ENCODE results near the gene HSDL2.

HSDL2 gene

GRCh38 chr9:112462855-112463254 is 82.9 kb downstream of the HSDL2 start:
- DNase-seq = no peak

GRCh38 chr9:112465352-112465751 is 85.4 kb downstream of the HSDL2 start:
- no peak for DNase-seq

GRCh38 chr9:112472996-112473395 is 93.1 kb downstream of the HSDL2 start:
- no peak for DNase-seq

- no peak for DNase-seq
Measured at GRCh38 chr9:112473986-112474385, 94.1 kb downstream of the HSDL2 start.

- DNase-seq = no peak
Measured at GRCh38 chr9:112475318-112475717, 95.4 kb downstream of the HSDL2 start.

- DNase-seq = no peak
Measured at GRCh38 chr9:112477330-112477729, 97.4 kb downstream of the HSDL2 start.

- no peak for DNase-seq
Measured at GRCh38 chr9:112479221-112479620, 99.3 kb downstream of the HSDL2 start.

- no peak for DNase-seq
Measured at GRCh38 chr9:112484607-112485006, 104.7 kb downstream of the HSDL2 start.

GRCh38 chr9:112485574-112485973 is 105.7 kb downstream of the HSDL2 start:
- DNase-seq = no peak

GRCh38 chr9:112486221-112487007 is 106.5 kb downstream of the HSDL2 start, which contains the start of gene KIAA1958:
Gene KIAA1958, plus strand, starts transcription at chr9:112486827. Its CDS starts 87,254 bp downstream, at chr9:112574081.
- peak; percentile 89 for DNase-seq

GRCh38 chr9:112487008-112487798 is 107.3 kb downstream of the HSDL2 start:
- DNase-seq = peak; percentile 72

- DNase-seq = no peak
Measured at GRCh38 chr9:112487799-112488340, 108.0 kb downstream of the HSDL2 start.

GRCh38 chr9:112489039-112489546 is 109.2 kb downstream of the HSDL2 start:
- DNase-seq = no peak

- no peak for DNase-seq
Measured at GRCh38 chr9:112489876-112490666, 110.2 kb downstream of the HSDL2 start.

- DNase-seq = no peak
Measured at GRCh38 chr9:112493393-112494137, 113.7 kb downstream of the HSDL2 start.

GRCh38 chr9:112494153-112494552 is 114.2 kb downstream of the HSDL2 start:
- DNase-seq = no peak

- no peak for DNase-seq
Measured at GRCh38 chr9:112495614-112496013, 115.7 kb downstream of the HSDL2 start.

- no peak for DNase-seq
Measured at GRCh38 chr9:112496074-112496722, 116.3 kb downstream of the HSDL2 start.

GRCh38 chr9:112500842-112501241 is 120.9 kb downstream of the HSDL2 start:
- DNase-seq = no peak

- DNase-seq = no peak
Measured at GRCh38 chr9:112501287-112501686, 121.4 kb downstream of the HSDL2 start.

GRCh38 chr9:112502175-112502946 is 122.5 kb downstream of the HSDL2 start:
- no peak for DNase-seq
